GM12865 (cell line): ENCODE results near the gene C2orf78.

ENCODE experiments used
- DNase-seq: peaks from one replicate; pipeline ENCODE4 v3.0.0; 2010; ENCODE audit warnings: low read depth
- H3K4me3 ChIP-seq: 2 replicates; pipeline ENCODE4 v1.5.1; 2011; ENCODE audit warnings: mild to moderate bottlenecking, low read depth, low read length, control low read depth
- CTCF ChIP-seq: IDR thresholded peaks from 2 replicates; pipeline ENCODE4 v1.5.1; 2011; ENCODE audit warnings: low read length, control low read depth, low read depth, inconsistent platforms; ENCODE audit not compliant: insufficient read depth; ENCODE audit errors: missing control alignments

C2orf78 gene

GRCh38 chr2:73822991-73823390 lies 39.0 kb downstream of the C2orf78 start:
- no peak for TF ChIP-seq CTCF
- no peak overlapping the region for H3K4me3 ChIP-seq
- DNase-seq: no peak

GRCh38 chr2:73823416-73823815 lies 39.4 kb downstream of the C2orf78 start:
- DNase-seq: no peak
- H3K4me3 ChIP-seq: no peak overlapping the region
- TF ChIP-seq CTCF: no peak

- DNase-seq: peak; percentile 86
- peak; percentile 80 for TF ChIP-seq CTCF
- H3K4me3 ChIP-seq: no peak overlapping the region
These were observed 40.0 kb downstream of the C2orf78 start for GRCh38 chr2:73823916-73824523.

GRCh38 chr2:73825408-73825807 lies 41.4 kb downstream of the C2orf78 start:
- TF ChIP-seq CTCF: no peak
- no peak for DNase-seq
- no peak overlapping the region for H3K4me3 ChIP-seq

- H3K4me3 ChIP-seq: no peak overlapping the region
- peak; percentile 49 for DNase-seq
- TF ChIP-seq CTCF: peak; percentile 40
These were observed 43.0 kb downstream of the C2orf78 start for GRCh38 chr2:73827018-73827417.

- no peak for TF ChIP-seq CTCF
- peak overlapping the region; percentile 69 for H3K4me3 ChIP-seq
- DNase-seq: no peak
These were observed 43.8 kb downstream of the C2orf78 start for GRCh38 chr2:73827660-73828388.
